GM21619 (cell line): ENCODE measurements around the gene TMEM220.
A peak's percentile ranks its signal among the peaks of the same experiment; 100 is the strongest.

Experiments
- ATAC-seq: cut with Tn5 transposase; IDR thresholded peaks from one replicate; pipeline ENCODE4 v1.9.1; 2021; ENCODE audit not compliant: unreplicated experiment

TMEM220 gene

DNA sequence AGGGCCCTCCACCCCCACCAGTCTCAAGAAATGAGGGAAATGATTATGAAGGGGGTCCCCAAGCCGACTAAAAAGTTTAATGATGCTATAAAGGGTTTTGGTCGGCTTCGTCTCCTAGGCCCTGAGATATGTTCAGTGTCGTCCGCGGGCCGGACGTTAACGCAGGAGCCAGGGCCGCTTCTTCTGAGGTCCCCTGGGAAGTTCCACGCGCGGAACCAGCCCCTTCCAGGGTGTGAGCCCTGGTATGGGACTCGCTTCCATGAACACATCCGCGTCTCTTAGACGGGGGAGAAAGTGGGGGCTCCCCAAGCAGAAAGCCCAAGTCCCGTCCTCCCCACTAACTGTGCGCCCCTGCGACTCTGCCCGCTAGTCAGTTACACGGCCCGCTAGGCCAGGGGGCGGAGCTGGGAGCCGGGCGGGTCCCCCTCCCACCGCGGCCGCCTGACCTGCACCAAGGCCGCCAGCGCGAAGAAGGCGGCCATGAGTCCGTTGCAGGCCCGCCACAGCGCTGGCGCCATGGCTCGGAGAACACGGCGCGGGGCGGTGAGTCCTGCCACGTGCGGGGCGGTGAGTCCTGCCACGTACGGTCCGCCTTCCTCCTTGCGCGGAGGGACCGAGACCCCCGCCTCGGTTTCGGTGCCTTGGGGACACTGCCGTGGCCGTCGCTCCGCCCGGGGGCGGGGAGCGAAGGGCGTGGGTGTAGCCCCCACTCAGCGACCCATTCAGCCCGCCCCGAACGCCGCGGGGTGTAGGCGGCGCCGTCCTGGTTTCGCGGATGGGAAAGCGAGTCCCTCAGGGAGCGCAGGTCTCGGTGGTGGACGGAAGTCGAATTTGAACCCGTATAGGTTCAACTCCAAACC is at the start of gene TMEM220:
Gene TMEM220 (minus strand): TSS at position 690 of the 860 bp plus-strand sequence. CDS start 172 bp downstream, at position 518.
- ATAC-seq = peak; percentile 72

DNA sequence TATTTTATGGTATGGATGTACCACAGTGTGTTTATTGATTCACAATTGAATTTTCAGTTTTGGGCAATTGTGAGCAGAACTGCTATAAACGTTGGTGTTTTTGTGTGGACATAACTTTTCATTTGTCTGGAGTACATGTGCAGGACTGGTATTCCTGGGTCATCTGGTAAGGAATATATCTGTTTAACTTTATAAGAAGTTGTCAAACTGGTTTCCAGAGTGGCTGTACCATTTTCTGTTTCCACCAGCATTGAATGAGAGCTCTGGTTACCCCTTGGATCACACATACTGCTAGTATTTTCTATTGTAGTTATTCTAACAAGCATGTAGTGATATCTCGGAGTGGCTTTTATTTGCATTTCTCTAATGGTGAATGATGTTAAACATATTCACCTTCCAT is 49.8 kb upstream of the TMEM220 start:
- no peak for ATAC-seq

DNA sequence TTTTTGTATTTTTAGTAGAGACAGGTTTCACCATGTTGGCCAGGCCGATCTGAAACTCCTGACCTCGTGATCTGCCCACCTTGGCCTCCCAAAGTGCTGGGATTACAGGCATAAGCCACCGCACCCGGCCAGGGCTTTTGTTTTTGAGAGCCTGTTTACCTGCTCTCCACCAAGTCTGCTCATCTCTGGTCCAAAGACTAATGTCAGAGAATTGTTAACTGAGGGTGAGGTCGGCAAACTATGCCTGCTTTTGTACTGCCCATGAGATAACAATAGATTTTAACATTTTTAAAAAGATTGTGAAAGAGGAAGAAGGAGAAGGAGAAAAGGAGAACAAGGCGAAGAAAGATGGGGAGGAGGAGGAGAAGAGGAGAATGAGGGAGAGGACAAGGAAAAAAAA is 48.1 kb upstream of the TMEM220 start:
- no peak for ATAC-seq

DNA sequence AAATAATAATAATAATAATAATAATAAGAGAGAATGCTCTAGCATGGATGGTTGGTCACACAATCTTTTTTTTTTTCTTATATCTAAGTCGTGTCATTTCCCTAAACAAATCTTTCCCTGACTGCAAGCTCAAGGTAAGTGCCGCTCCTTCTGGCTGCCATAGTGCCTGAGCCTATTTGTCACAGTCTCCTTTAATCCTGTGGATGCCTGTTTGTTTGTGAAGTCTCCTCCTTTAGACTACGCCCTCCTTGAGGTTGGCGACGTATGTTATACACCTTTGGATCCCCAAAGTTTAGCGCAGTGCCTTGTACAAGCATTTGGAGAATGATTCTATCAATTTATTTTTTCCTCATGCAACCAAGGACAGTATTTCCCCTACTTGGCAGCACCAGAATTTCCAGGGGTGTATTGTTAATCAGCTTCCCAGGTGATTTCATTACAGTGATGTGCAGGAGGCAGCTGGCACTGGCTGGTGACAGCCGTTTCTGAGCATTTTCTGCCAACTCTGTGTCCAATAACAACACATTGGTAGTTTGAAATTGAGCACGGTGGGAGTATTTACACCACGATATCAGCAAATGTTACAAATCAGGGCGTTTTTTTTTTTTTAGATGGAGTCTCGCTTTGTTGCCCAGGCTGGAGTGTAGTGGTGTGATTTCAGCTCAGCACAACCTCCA is 47.4 kb upstream of the TMEM220 start:
- no peak for ATAC-seq

GRCh38 chr17:10776381-10776780 is 46.6 kb upstream of the TMEM220 start:
- ATAC-seq = no peak

GRCh38 chr17:10775740-10776356 is 46.0 kb upstream of the TMEM220 start:
- no peak for ATAC-seq

GRCh38 chr17:10775058-10775457 is 45.2 kb upstream of the TMEM220 start:
- ATAC-seq = no peak

DNA sequence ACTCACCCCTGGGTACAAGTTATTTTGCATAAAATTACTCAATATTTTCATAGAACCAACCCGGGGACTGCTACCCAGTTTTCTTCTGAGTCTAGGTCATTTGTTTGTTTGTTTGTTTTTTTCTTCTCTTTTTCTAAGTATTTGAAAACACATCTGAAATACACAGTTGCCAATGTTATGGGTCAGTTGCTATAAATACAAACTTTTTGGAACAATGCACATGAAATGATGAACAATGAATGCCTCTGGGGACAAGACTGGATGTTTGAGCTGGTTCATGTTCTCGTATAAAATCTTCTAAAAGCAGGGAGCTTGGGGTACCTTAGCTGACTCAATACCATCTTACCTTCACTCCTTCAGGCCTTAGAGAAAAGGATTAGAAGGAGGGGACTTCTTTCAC is 43.6 kb upstream of the TMEM220 start:
- ATAC-seq = no peak

GRCh38 chr17:10772425-10773380 is 42.9 kb upstream of the TMEM220 start:
- no peak for ATAC-seq

GRCh38 chr17:10771148-10771547 is 41.3 kb upstream of the TMEM220 start:
- ATAC-seq = no peak

GRCh38 chr17:10769840-10770239 is 40.0 kb upstream of the TMEM220 start:
- no peak for ATAC-seq

GRCh38 chr17:10768750-10769251 is 39.0 kb upstream of the TMEM220 start:
- no peak for ATAC-seq

- ATAC-seq = no peak
Observed at GRCh38 chr17:10767232-10767631, 37.4 kb upstream of the TMEM220 start.

- no peak for ATAC-seq
Observed at GRCh38 chr17:10762037-10762436, 32.2 kb upstream of the TMEM220 start.

GRCh38 chr17:10761281-10761680 is 31.5 kb upstream of the TMEM220 start:
- ATAC-seq = no peak

GRCh38 chr17:10758062-10758461 is 28.2 kb upstream of the TMEM220 start:
- ATAC-seq = no peak

DNA sequence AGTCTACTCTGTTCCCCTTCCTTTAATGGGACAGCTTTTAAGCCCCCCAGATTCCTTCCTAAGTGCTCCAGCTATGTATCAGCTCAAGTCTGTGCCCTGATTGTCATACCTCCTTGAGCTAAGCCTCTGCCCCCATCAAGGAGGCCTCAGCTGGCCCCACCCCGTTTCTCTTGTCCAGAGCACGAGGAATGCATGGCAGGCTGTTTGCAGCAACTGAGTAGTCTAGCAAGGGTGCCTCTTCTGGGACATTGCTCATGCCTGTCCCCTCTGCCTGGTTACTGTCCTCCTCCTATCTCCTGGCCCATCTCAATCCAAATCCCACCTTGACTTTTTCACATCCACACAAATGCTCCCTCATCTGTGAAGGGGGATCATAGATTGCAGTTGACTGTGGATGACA is 27.8 kb upstream of the TMEM220 start:
- no peak for ATAC-seq

GRCh38 chr17:10757067-10757466 is 27.2 kb upstream of the TMEM220 start:
- ATAC-seq = no peak

DNA sequence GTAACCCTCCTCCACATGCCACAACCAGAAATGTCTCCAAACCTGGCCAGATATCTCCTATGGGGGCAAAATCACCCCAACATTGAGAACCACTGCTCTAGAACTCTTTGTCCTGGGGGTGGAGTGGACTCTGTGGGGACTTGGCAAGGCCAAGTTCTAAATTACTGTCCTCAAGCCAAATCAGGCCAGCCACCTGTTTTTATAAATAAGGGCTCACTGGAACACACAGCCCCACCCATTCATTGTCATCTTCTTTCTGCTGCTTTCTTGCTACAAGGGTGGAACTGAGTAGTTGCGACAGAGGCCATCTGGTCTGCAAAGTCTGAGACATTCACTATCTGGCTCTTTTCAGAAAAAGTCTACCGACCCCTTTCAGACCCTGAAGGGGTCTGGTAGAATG is 26.8 kb upstream of the TMEM220 start:
- no peak for ATAC-seq

GRCh38 chr17:10756185-10756584 is 26.4 kb upstream of the TMEM220 start:
- ATAC-seq = no peak
